ENCODE data around the gene PDE4D. TPM values are rescaled to one million over a fixed set of nuclear protein-coding genes. Genes with fewer than 3 reads are reported as not detected.

PDE4D gene
- total and polyA plus RNA-seq, 4 donors: 12.8 to 167 (median 44.5) TPM

GRCh38 chr5:59346982-59347381, 546.5 kb downstream of the PDE4D start:
- H3K4me1 ChIP-seq (ENCODE audit: control insufficient read depth in 5 of 5, insufficient read depth in 5 of 5, low read length in 5 of 5): peaks cover 0 to 22% (median 4%) of the 10 kb centered on the region in 5 donors
- no peak overlapping the region for H3K9ac ChIP-seq (ENCODE audit: insufficient read depth in 1 of 2, low read length in 2 of 2)
- H3K9me3 ChIP-seq (ENCODE audit: control insufficient read depth in 4 of 4, insufficient read depth in 3 of 4, low read length in 3 of 4): no peaks in the 10 kb centered on the region
- no peak for ATAC-seq (ENCODE audit: insufficient read depth, low FRiP score)
- 56 to 81% methylated on average over 1 of the region's 1 CpG for WGBS, 2 donors
- TF ChIP-seq, protein P1, sequence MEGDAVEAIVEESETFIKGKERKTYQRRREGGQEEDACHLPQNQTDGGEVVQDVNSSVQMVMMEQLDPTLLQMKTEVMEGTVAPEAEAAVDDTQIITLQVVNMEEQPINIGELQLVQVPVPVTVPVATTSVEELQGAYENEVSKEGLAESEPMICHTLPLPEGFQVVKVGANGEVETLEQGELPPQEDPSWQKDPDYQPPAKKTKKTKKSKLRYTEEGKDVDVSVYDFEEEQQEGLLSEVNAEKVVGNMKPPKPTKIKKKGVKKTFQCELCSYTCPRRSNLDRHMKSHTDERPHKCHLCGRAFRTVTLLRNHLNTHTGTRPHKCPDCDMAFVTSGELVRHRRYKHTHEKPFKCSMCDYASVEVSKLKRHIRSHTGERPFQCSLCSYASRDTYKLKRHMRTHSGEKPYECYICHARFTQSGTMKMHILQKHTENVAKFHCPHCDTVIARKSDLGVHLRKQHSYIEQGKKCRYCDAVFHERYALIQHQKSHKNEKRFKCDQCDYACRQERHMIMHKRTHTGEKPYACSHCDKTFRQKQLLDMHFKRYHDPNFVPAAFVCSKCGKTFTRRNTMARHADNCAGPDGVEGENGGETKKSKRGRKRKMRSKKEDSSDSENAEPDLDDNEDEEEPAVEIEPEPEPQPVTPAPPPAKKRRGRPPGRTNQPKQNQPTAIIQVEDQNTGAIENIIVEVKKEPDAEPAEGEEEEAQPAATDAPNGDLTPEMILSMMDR (IDR thresholded peaks at IDR 0.05; ENCODE audit: control extremely low read depth, extremely low read depth): no peak
- H3K4me3 ChIP-seq: no peak overlapping the region
- H3K36me3 ChIP-seq (ENCODE audit: control insufficient read depth in 4 of 4, insufficient read depth in 4 of 4, low read length in 4 of 4): peaks cover 0 to 1% (median 0%) of the 10 kb centered on the region in 4 donors
- H3K27me3 ChIP-seq (ENCODE audit: control insufficient read depth in 3 of 3, insufficient read depth in 3 of 3, low read length in 2 of 3): no peaks in the 10 kb centered on the region
- H3K27ac ChIP-seq (ENCODE audit: low read depth in 1 of 2, low read length in 1 of 2): no peak overlapping the region
- no peak for DNase-seq

- peaks cover 0 to 1% (median 0%) of the 10 kb centered on the region in 4 donors for H3K36me3 ChIP-seq (ENCODE audit: control insufficient read depth in 4 of 4, insufficient read depth in 4 of 4, low read length in 4 of 4)
- no peaks in the 10 kb centered on the region for H3K27me3 ChIP-seq (ENCODE audit: control insufficient read depth in 3 of 3, insufficient read depth in 3 of 3, low read length in 2 of 3)
- peaks cover 0 to 17% (median 0%) of the 10 kb centered on the region in 5 donors for H3K4me1 ChIP-seq (ENCODE audit: control insufficient read depth in 5 of 5, insufficient read depth in 5 of 5, low read length in 5 of 5)
- H3K4me3 ChIP-seq: no peak overlapping the region
- ATAC-seq (ENCODE audit: insufficient read depth, low FRiP score) (no peak), DNase-seq (no peak)
- no peaks in the 10 kb centered on the region for H3K9me3 ChIP-seq (ENCODE audit: control insufficient read depth in 4 of 4, insufficient read depth in 3 of 4, low read length in 3 of 4)
- no peak overlapping the region for H3K27ac ChIP-seq (ENCODE audit: low read depth in 1 of 2, low read length in 1 of 2)
- WGBS, 2 donors: 79 to 91% methylated on average over 7 of the region's 7 CpGs
- TF ChIP-seq, protein P1 (IDR thresholded peaks at IDR 0.05; ENCODE audit: control extremely low read depth, extremely low read depth): no peak
- H3K9ac ChIP-seq (ENCODE audit: insufficient read depth in 1 of 2, low read length in 2 of 2): no peak overlapping the region
Observed at GRCh38 chr5:59346514-59346913, 547.0 kb downstream of the PDE4D start.

DNA sequence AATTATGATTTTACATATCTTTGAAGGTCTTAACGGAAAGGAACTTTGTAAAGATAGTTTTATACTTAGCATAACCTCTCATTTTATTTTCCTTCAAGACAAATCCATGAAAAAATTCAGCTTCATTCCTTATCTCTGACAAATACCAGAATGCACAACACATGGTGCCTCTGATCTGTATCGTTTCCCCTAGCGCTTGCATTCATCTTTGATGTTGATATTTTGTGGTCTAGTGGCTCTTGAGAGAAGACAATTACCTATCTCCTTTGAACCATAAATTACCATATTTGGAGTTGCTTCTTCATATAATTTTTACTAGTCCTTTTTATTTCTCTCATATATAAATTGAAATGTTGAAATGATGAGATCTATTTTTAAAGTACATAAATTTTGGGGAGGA, 551.3 kb downstream of the PDE4D start:
- no peak for ATAC-seq (ENCODE audit: insufficient read depth, low FRiP score)
- no peak overlapping the region for H3K4me3 ChIP-seq
- H3K9ac ChIP-seq (ENCODE audit: insufficient read depth in 1 of 2, low read length in 2 of 2): no peak overlapping the region
- no peak for DNase-seq
- no peaks in the 10 kb centered on the region for H3K27me3 ChIP-seq (ENCODE audit: control insufficient read depth in 3 of 3, insufficient read depth in 3 of 3, low read length in 2 of 3)
- peaks cover 0 to 6% (median 0%) of the 10 kb centered on the region in 5 donors for H3K4me1 ChIP-seq (ENCODE audit: control insufficient read depth in 5 of 5, insufficient read depth in 5 of 5, low read length in 5 of 5)
- H3K36me3 ChIP-seq (ENCODE audit: control insufficient read depth in 4 of 4, insufficient read depth in 4 of 4, low read length in 4 of 4): no peaks in the 10 kb centered on the region
- WGBS, 2 donors: 78 to 91% methylated on average over 3 of the region's 3 CpGs
- TF ChIP-seq, protein P1 (IDR thresholded peaks at IDR 0.05; ENCODE audit: control extremely low read depth, extremely low read depth): no peak
- H3K27ac ChIP-seq (ENCODE audit: low read depth in 1 of 2, low read length in 1 of 2): no peak overlapping the region
- H3K9me3 ChIP-seq (ENCODE audit: control insufficient read depth in 4 of 4, insufficient read depth in 3 of 4, low read length in 3 of 4): no peaks in the 10 kb centered on the region

DNA sequence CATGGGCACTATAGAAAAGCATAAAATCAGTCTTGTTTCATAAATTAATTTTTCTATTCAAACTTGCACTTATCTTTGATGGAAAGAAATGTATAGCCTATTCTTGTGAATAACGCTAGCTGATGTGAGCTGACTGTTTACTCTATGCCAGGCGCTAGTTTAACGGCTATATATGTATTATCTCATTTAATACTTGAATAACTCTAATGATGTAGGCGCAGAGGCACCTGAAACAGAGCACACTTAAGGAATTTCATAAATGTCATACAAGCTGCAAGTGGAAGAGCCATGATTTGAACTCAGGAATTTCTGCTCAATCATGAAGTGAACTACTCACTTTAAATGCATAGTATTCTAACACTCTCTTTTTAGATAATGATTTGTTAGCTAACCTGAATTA, 551.8 kb downstream of the PDE4D start:
- Histone ChIP-seq H3K4me3 (no peak overlapping the region), H3K9ac (ENCODE audit: insufficient read depth in 1 of 2, low read length in 2 of 2) (no peak overlapping the region), H3K4me1 (ENCODE audit: control insufficient read depth in 5 of 5, insufficient read depth in 5 of 5, low read length in 5 of 5) (peaks cover 0 to 2% (median 0%) of the 10 kb centered on the region in 5 donors), H3K9me3 (ENCODE audit: control insufficient read depth in 4 of 4, insufficient read depth in 3 of 4, low read length in 3 of 4) (no peaks in the 10 kb centered on the region), H3K27me3 (ENCODE audit: control insufficient read depth in 3 of 3, insufficient read depth in 3 of 3, low read length in 2 of 3) (no peaks in the 10 kb centered on the region), H3K27ac (ENCODE audit: low read depth in 1 of 2, low read length in 1 of 2) (no peak overlapping the region), H3K36me3 (ENCODE audit: control insufficient read depth in 4 of 4, insufficient read depth in 4 of 4, low read length in 4 of 4) (no peaks in the 10 kb centered on the region)
- no peak for DNase-seq
- 97 to 99% methylated on average over 4 of the region's 4 CpGs for WGBS, 2 donors
- TF ChIP-seq, protein P1 (IDR thresholded peaks at IDR 0.05; ENCODE audit: control extremely low read depth, extremely low read depth): no peak
- ATAC-seq (ENCODE audit: insufficient read depth, low FRiP score): no peak

Data from lung (tissue), 12 donors.